Occipital lobe (tissue), 2 donors: ENCODE data around the gene SLC20A1. TPM values are rescaled to one million over a fixed set of nuclear protein-coding genes. Genes with fewer than 3 reads are reported as not detected.
"Not testable (repeated sequence)": the region's sequence is repeated elsewhere in the genome, so short reads cannot be mapped to it uniquely, and the experiment has no call there.

Source experiments
- DNase-seq: peaks from one replicate; lab custom pipeline; 2025; lab: John Stamatoyannopoulos, UW
- total RNA-seq: library from RNA; depleted of rRNA; stranded (reverse); fragments of >200 nt; gene quantifications from one replicate; pipeline ENCODE4 v1.2.3, GENCODE V29; 2014

SLC20A1 gene
- total RNA-seq, 1 donor from 2014 or later, result 34.2 TPM

DNA sequence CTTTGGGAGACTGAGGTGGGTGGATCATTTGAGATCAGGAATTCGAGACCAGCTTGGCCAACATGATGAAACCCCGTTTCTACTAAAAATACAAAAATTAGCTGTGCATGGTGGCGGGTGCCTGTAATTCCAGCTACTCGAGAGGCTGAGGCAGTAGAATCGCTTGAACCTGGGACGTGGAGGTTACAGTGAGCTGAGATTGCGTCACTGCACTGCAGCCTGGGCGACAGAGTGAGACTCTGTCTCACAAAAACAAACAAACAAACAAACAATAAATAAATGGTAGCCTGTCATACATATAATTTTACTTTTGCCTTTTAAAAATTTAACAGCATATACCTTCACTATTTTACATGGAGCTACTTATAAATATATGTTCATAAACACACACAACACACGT, 61.2 kb downstream of the SLC20A1 start:
- DNase-seq, result not testable (repeated sequence)

DNA sequence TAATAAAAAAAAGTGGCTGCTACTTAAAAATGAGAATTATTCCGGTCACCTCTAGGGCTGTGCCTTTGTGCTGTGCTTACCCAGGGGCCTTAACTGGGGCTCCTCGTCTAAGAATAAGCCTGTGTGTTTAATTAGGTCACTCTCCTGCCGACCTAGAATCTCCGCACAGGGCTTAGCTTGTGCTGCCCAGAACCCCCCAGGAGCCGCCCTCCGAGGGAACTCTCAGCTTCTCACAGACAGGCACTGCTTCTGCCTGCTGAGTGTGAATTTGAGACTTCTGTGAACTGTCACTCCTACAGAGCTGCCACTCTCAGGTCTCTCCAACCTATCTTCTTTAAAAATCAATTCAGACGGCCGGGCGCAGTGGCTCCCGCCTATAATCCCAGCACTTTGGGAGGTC, 63.2 kb downstream of the SLC20A1 start:
- DNase-seq, result no peak

DNA sequence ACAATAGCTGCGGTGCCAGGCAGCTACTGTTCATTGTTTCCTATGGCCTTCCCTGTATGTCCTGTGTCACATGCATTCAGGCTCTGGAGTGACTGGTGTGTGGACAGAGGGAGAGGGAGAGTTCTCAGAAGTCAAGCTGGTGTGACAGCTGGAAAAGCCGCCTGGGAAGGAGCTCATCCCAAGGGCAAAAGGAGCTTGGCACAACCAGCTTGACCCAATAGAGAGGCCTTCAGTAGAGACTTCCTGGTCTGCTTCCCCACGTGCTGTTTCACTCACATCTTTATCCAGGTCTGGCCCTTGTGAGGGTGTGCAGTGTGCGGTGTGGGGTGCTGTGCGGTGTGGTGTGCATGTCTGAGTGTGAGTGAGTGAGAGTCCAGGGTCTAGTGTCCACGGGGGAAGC, 64.0 kb downstream of the SLC20A1 start:
- no peak for DNase-seq

DNA sequence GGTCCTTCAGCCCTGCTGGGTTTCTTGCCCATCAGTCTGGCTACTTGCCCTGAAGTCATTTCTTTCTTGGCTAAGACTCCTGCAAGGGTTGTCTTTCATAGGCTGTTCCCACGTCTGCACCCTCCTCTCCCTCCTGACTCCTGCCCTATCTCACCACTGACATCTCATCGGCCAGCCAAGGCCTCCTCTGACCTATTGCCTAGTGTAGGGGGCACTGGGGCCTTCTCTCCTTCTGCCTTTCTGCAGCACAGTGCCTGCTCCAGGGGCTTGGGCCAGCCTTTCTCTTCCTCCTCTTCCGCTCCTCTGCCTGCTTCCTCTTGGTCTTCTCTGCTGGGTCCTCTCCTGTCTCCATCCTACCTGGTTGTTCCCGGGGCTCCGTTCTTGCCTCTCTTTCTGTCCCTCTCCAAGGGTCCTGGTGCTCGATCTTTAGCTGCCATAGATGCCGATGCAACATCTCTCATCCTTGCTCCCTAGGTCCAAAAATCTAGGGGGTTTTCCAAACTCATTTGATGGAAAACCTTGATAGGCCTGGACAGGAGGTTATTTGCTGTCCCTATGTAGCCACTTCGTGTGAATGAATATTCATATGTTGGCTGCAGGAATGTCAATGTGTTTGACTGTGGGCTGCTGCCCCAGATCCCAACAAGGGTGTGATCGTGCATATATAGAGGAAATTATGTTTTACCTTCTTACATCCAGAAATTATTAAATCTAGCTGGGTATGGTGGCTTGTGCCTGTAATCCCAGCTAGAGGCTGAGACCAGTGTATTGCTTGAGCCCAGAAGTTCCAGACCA, 65.4 kb downstream of the SLC20A1 start:
- no peak for DNase-seq

DNA sequence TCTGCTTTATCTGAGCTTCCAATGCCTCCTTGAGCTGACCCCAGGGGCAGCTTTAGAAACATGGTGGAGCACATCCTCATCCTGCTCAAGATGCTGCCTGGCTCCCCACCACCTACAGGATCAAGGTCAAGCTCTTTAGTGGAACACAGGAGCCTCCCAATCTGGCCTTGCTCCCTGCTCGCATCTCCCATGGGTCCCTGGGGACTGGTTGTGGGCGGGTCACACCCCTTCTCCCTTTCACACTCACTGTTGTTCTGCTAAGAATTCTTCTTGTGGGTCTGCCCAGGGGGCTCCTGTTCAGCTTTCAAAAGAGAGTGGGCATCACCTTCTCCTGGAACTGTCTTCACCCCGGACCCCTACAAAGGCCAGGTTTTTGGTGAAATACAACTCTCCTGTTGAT, 66.7 kb downstream of the SLC20A1 start:
- DNase-seq, result no peak

DNA sequence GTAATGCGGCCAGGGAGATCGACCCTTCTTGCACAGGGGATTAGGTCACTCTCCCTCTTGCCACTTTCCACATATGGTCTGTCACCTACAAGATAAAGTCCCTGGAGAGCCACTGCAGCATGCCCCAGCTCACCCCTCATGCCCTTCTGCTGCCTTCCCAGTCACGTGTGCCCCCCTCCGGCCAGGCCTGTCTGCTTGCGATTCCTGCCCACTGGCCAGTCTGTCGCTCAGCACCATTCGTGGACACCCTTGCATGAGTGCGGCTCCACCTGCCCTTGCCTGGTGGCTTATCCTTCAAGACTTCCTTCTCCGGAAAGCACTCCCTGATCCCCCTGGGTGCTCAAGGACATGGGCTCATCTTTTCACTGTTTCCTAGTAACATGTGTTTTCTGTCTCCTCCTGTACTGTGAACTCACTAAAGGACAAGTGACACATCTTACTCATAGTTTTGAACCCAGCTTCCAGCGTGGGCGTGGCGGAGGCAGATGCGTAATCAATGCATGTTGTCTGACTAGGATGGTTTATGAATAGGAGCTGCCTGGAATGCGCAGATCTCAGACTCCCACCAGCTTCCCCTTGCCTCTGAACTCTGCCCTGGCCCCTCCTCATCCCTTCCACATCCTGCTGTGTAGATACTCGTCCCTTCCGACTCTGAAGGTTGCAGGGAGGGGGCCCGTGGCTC, 67.3 kb downstream of the SLC20A1 start:
- no peak for DNase-seq

Other genes starting within 250 kb of the SLC20A1 start
- 39.3 TPM for gene RGPD8, start 212.3 kb upstream of the SLC20A1 start, total RNA-seq
- 89.4 TPM for gene TTL, start 163.8 kb upstream of the SLC20A1 start, total RNA-seq
- 31.5 TPM for gene POLR1B, start 103.5 kb upstream of the SLC20A1 start, total RNA-seq
- gene CHCHD5, start 61.3 kb upstream of the SLC20A1 start, total RNA-seq, result 4.8 TPM
- gene NT5DC4, start 75.1 kb downstream of the SLC20A1 start, total RNA-seq, result not detected
- 2.2 TPM for gene CKAP2L, start 118.7 kb downstream of the SLC20A1 start, total RNA-seq
- not detected for gene IL1A, start 138.6 kb downstream of the SLC20A1 start, total RNA-seq
- gene IL1B, start 190.8 kb downstream of the SLC20A1 start, total RNA-seq, result 0.78 TPM